ENCODE measurements around the gene CYP3A5. TPM values are rescaled to one million over a fixed set of nuclear protein-coding genes. Genes with fewer than 3 reads are reported as not detected.
A peak's percentile ranks its signal among the peaks of the same experiment; 100 is the strongest.

The CYP3A5 gene
- total RNA-seq, 1 donor from 2014 or later = 26.4 TPM

GRCh38 chr7:99638731-99639130, 41.1 kb downstream of the CYP3A5 start:
- ATAC-seq = no peak

DNA sequence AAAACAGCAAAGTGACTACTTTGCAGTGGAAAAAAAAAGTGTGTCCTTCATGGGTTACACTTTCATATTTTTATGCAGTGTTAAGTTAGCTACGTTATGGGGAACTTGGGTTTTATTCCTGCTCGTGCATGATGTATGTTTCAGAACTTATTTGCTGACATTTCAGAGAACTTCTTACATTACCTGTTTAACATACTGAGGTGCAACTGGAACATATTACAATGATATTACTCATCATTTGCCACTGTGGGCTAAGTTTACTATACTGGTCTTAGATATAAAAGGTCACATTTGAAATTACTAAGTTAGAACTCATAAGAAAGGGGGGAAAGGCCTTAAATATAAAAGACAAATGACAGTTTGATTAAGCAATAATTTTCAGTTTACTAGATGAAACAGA, 42.4 kb downstream of the CYP3A5 start:
- peak; percentile 44 for ATAC-seq

GRCh38 chr7:99631295-99632109, 48.3 kb downstream of the CYP3A5 start:
- ATAC-seq = peak; percentile 89

DNA sequence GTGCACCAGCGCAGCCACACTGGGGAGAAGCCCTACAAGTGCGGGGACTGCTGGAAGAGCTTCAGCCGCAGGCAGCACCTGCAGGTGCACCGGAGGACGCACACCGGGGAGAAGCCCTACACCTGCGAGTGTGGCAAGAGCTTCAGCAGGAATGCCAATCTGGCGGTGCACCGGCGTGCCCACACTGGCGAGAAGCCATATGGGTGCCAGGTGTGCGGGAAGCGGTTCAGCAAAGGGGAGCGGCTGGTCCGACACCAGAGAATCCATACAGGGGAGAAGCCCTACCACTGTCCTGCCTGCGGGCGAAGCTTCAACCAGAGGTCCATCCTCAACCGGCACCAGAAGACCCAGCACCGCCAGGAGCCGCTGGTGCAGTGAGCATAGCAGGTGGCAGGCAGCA, 50.2 kb downstream of the CYP3A5 start:
- no peak for ATAC-seq

GRCh38 chr7:99628471-99629465, 51.0 kb downstream of the CYP3A5 start:
- ATAC-seq = no peak

DNA sequence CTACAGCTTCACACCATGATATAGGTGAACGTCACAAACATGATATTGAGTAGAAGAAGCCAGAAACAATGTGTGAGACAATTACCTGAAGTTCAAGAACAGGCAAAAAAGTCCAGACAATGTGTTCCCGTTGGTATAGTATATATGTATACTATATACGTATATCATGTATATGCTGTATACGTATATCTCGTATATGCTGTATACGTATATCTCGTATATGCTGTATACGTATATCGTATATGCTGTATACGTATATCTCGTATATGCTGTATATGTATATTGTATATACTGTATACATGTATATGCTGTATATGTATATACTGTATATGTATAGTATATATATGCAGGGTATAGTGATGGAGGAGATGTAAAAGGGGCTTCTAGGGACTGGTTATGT, 52.3 kb downstream of the CYP3A5 start:
- ATAC-seq = no peak

DNA sequence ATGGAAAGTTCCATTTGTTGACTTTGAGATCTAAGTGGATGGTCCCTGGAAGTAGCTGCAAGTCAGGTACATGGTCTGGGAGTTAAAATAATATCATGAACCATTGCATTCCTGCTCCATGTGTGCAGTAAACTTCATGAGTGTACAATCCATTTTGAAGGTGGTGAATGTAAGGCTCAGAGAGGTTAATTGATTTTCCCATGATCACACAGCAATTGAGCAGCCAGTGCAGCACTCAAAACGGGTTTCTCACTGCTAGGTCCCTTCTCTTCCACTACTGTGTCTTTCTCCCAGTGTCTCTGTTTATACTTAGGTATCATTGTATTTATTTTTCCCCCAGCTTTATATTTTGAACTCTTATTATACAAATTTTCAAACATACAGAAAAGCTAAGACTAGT, 53.1 kb downstream of the CYP3A5 start:
- no peak for ATAC-seq

- no peak for ATAC-seq
These were observed 53.8 kb downstream of the CYP3A5 start for GRCh38 chr7:99625961-99626360.

- ATAC-seq = no peak
These were observed 54.5 kb downstream of the CYP3A5 start for GRCh38 chr7:99625321-99625720.

DNA sequence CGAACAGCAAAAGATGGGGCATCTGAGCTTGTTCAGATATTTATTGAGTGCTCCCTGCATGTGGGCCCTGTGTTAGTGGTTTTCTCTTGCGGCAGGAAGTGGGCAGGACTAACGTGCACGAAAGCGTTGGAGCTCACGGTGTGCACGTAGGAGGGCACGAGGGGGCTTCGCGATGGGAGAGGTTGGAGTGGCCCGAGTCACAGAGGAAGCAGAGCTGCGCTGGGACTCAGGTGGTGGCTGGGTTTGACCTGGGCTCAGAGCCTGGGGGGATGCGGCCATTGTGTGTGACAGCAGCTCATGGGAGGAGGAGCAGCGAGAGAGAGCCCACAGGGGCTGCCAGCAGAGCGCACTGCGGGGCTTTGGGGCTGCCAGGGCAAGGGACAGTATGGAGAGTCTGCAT, 55.3 kb downstream of the CYP3A5 start:
- no peak for ATAC-seq

- ATAC-seq = no peak
These were observed 55.9 kb downstream of the CYP3A5 start for GRCh38 chr7:99623702-99624447.

- peak; percentile 46 for ATAC-seq
These were observed 56.6 kb downstream of the CYP3A5 start for GRCh38 chr7:99623091-99623693.

- peak; percentile 52 for ATAC-seq
These were observed 57.2 kb downstream of the CYP3A5 start for GRCh38 chr7:99622596-99622995.

DNA sequence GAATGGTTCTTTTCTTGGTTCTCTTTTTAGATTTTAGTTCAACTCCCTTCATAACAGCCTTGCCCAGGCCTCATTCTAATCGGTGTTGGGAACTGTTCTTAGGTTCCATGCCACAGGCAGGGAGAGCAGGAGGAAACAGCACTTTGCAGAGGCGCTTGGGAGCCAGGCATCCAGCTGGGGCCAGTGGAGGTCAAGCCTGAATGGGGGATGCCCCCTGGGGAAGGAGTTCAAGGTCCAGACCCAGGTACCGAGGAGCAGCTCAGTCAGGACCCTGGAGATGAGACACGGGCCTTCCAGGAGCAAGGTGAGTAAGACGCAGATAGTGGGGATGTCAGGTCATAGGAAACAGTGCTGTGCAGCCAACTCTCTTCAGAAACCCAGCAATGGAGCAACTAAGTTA, 58.5 kb downstream of the CYP3A5 start:
- ATAC-seq = no peak

DNA sequence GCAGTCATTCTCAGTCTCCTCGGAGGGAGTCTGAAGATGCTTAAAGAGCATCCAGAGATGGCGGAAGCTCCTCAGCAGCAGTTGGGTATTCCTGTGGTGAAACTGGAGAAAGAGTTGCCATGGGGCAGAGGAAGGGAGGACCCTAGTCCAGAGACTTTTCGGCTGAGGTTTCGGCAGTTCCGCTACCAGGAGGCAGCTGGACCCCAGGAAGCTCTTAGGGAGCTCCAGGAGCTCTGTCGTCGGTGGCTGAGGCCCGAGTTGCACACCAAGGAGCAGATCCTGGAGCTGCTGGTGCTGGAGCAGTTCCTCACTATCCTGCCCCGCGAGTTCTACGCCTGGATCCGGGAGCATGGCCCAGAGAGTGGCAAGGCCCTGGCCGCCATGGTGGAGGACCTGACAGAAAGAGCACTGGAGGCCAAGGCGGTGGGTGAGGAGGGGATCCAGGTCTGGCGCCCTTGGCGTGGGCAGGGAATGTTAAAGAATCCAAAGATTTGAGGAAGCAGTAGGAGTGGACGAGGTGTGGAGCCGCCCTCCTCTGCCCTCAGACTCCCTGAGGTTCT, 60.1 kb downstream of the CYP3A5 start:
- no peak for ATAC-seq

DNA sequence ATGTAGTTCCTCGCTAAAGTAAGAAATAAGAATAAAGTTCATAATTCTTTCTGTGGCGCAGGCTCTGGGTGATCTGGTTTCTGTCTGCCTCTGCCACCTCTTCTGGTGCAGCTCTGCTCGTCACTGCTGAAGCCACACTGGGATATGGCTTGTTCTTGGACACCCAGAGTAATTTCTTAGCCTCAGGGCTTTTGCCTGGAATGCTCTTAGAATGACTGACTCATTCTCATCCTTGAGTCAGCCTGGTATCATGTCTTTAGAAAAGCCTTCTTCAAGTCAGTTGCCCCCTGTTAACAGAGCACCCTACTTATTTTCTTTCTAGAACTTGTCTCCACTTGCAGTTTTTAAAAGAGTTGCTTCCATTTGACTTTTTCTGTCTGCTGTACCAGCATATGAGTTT, 61.1 kb downstream of the CYP3A5 start:
- ATAC-seq = no peak

- ATAC-seq = no peak
These were observed 62.5 kb downstream of the CYP3A5 start for GRCh38 chr7:99617192-99617781.

GRCh38 chr7:99616359-99617191, 63.2 kb downstream of the CYP3A5 start, which contains the start of gene ZSCAN25:
Gene ZSCAN25, plus strand, starts transcription at chr7:99616946. Its CDS starts 2,661 bp downstream, at chr7:99619607.
- peak; percentile 93 for ATAC-seq

DNA sequence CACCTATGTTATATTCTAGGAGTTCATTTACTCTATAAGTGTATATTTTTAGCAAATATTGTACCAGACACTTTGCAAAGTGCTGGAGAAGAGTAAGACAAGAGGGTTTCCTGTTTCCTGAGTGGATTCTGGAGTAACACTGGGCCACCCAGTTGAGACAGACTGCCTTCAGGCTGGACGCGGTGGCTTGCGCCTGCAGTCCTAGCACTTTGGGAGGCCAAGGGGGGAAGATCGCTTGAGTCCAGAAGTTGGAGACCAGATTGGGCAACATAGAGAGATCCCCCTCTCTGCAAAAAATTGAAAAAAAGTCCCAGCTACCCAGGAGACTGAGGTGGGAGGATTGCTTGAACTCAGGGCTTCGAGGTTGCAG, 63.8 kb downstream of the CYP3A5 start:
- ATAC-seq = no peak

DNA sequence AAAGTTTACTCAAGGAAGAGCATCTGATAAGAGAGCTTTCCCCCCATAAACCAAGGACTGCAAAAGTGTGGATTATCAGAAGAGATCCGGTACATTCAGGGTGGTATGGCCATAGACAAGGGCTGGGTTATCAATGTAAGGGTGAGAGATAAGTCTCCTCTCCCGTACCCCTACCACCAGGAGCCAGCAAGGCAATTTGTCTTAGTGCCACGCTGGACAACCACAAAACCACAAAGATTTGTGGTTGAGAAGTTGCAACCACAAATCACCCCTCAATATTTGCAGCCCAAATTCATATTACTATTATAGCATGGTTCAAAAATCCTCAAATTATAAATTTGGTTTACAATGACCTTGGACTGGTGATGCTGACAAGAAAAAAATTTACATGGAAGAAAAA, 65.3 kb downstream of the CYP3A5 start:
- no peak for ATAC-seq

GRCh38 chr7:99607548-99607947, 72.2 kb downstream of the CYP3A5 start:
- ATAC-seq = no peak

Data from esophagus mucosa (tissue), 1 donor.